Measurements from ENCODE around the gene MYADM.

The MYADM gene

GRCh38 chr19:53892301-53892980 lies 24.8 kb downstream of the MYADM start:
- no peak for DNase-seq

DNA sequence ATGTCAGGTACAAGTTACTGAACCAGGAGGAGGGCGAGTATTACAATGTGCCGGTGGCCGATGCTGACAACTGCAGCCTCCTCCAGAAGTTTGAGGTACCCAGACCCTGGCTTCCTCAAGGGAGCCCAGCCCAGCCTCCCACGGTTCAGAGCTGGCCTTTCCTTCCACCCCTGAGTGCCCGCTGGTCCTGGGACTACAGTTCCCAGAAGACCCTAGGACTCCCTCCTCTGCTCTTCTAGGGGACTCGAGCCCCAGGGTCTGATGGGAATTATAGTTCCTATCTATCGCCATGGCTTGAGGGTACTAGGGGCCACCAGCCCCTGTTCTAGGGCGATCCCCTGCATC lies 25.3 kb downstream of the MYADM start:
- no peak for DNase-seq

DNA sequence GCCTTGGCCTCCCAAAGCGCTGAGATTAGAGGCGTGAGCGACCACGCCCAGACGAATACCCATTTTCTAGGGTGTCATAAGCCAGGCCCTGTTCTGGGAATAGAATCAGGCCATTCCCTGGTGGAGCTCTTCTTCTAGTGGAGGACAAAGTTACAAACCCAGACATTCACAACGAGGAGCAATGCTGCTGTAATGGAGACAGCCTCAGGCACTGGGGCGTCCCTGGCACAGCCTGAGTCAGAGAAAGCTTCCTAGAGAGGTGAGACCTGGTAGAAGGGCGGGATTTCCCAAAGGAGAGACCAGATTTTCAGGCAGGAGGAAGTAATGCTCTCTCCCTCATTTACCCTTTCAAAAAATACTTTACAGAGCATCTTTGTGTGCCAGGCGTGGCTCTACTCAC lies 27.0 kb downstream of the MYADM start:
- no peak for DNase-seq

- no peak for DNase-seq
These were observed 29.0 kb downstream of the MYADM start for GRCh38 chr19:53896682-53897081.

GRCh38 chr19:53897459-53897858 lies 29.8 kb downstream of the MYADM start:
- no peak for DNase-seq

GRCh38 chr19:53898166-53898565 lies 30.5 kb downstream of the MYADM start:
- no peak for DNase-seq

- no peak for DNase-seq
These were observed 31.1 kb downstream of the MYADM start for GRCh38 chr19:53898636-53899341.

- no peak for DNase-seq
These were observed 32.6 kb downstream of the MYADM start for GRCh38 chr19:53900191-53900860.

DNA sequence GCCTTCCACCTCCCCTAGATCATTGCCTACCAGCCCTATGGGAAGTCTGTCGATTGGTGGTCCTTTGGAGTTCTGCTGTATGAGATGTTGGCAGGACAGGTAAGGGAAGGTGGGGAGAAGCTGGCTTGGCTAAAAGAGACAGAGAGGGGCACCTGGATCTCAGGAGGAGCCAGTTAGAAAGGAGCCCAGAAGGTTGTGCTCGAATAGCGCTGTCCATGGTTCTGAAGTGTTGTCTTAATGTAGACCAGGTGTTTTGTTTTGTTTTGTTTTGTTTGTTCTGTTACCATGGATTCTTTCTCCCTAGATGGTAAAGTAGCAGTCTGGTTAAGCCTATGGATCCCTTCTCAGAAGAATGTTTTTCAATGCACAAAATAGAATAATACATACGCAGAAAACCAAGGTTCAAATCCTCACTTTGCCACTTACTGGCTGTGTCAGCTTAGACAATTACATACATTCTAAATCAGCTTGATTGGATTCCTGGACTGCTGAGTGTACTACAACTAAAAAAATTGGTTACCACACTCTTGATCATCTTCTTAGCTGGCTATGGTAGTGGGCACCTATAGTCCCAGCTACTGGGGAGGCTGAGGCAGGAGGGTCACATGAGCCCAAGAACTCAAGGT lies 35.5 kb downstream of the MYADM start:
- DNase-seq = no peak

DNA sequence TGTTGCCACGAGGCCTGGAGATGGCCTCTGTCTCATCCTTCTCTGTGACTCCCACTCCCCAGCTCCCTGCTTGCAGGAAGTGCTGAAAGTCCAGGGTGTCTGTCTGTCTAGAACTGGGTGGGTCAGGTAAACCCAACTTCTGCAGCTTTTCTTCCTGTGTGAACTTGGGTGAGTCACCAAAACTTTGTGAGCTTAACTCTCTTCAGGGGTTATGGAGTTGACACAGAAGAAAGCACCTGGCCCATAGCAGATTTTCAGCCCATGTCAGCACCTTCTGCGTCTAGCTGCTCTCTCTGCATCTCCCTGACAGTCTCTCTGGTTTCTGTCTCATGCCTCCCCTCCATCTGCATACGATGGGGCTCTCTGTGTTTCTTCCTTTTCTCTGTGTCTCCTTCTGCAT lies 37.2 kb downstream of the MYADM start:
- no peak for DNase-seq

- DNase-seq = no peak
These were observed 38.1 kb downstream of the MYADM start for GRCh38 chr19:53905787-53906186.

DNA sequence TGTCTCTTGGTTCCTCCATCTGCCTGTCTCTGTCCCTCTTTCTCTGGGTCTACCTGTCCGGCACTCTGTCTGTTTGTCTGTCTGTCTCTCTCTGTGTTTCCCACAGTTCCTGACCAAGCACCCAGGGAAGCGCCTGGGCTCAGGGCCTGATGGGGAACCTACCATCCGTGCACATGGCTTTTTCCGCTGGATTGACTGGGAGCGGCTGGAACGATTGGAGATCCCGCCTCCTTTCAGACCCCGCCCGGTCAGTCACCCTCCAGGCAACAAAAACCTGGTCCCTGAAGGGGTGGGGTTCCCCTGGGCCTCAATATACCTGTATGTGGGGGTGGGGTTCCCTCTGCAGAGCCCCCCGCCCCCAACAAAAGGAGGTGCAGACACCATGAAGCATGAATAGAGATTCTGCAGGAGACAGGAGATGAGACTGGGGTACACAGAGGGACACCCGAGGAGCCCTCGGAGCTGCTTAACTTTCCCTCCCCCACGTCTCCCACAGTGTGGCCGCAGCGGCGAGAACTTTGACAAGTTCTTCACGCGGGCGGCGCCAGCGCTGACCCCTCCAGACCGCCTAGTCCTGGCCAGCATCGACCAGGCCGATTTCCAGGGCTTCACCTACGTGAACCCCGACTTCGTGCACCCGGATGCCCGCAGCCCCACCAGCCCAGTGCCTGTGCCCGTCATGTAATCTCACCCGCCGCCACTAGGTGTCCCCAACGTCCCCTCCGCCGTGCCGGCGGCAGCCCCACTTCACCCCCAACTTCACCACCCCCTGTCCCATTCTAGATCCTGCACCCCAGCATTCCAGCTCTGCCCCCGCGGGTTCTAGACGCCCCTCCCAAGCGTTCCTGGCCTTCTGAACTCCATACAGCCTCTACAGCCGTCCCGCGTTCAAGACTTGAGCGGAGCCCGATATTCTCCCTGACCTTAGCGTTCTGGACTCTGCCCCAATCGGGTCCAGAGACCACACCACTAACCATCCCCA lies 38.8 kb downstream of the MYADM start:
- no peak for DNase-seq

DNA sequence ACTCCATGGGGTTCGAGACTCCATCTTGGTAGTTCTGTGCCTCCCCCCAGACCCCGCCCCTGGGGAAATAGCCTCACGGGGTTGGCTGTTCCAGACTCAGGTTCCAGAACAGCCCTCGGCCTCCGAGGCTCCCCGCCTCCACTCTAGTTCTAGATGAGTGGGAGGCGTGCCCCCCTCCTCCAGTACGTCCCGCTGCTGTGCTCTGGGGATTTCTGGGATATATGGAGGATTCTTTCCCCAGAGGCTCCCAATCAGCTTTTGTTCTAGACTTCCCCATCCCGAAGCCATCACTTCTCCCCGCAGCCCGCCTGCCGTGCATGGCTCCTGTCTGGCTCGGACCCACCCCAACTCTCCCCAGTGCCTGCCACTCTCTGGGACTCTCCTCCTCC lies 39.5 kb downstream of the MYADM start:
- DNase-seq = no peak

DNA sequence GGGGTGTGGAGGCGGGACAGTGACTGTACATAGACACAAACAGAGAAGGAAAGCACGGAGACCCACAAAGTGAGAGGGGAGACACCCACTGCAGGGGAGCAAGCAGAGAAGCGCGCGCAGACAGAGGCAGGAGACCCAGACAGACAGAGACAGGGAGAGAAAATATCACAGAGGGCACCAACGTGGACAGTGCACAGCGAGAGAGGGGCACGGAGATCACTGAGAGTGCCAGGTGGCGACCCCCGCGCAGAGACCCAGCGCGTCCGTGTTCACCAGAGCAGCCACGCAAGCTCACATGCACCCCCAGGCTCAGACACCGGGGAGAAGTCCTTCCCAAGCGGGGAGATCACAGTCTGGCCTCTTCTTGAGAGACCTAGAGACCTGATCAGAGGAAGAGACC lies 40.0 kb downstream of the MYADM start:
- DNase-seq = no peak

DNA sequence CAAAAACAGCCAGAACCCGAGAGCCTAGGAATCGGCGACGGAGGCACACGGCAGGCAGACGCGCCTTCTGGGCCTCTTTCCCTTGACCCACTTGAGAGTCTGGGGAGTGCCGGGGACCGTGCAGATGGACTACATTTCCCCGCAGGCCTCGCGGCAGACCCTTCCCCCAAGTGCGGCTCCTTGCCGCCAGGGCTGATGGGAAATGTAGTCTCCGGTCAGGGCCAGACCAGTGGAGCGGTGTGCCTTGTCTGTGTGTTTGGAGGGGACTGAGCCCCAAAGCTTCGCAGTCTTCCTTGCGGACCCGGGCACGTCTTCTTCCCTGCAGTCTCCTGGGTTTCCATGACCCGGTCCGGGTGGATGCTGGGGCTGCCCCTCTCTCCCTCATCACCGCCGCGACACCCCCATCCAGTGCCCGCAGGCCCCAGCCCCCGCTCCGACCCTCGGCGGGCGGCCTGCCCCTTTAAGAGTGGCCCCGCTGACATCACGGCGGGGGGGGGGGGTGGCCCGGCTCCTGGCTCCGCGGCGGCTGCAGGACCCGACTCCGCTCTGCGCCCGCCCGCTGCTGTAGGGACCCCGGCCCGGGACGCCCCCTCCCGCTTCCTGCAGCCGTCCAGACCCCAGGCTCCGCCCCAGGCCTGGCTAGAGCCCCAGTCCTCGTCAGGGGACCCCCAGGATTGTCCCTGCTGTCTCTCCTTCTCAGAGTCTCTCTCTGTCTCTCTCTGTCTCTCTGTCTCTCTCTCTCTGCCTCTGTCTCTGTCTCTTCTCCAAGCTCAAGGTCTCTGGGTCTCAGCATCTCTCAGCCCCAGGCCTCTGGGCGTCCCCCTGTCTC lies 40.6 kb downstream of the MYADM start:
- DNase-seq = no peak

- DNase-seq = no peak
These were observed 41.3 kb downstream of the MYADM start, which contains the start of gene CACNG7 for GRCh38 chr19:53908935-53909415. Gene CACNG7 (plus strand): TSS chr19:53909278. CDS start chr19:53912832, 3,554 bp downstream.

- no peak for DNase-seq
These were observed 41.9 kb downstream of the MYADM start for GRCh38 chr19:53909471-53910169.

DNA sequence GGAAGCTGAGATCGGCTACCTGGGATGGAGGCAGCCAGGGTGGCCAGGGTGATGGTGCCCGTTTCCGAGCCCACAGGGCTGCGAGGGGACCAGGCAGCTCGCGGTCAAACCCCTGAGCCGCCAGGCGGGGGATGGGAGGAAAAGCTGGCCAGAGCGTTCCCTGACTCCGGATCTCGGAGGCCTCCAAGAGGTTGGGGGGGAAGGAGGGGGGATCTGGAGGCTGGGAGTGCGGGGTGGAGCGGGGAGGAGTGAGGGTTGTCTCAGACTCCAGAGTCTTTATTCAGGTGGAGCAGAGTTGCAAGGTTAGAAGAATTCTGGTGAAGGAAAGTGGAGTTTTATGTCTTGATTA lies 42.5 kb downstream of the MYADM start:
- DNase-seq = no peak

DNA sequence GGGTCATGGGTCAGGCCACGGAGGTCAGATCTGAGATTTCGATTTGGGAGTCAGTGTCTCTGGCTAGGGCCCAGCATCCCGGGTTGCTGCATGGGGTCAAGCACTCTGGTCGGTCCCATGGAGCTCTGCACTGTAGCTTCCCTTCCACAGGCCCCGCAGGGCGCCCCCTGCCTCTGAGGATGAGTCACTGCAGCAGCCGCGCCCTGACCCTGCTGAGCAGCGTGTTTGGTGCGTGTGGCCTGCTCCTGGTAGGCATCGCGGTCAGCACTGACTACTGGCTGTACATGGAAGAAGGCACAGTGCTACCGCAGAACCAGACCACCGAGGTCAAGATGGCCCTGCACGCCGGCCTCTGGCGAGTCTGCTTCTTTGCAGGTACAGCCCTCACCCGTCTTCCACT lies 45.0 kb downstream of the MYADM start:
- DNase-seq = no peak

DNA sequence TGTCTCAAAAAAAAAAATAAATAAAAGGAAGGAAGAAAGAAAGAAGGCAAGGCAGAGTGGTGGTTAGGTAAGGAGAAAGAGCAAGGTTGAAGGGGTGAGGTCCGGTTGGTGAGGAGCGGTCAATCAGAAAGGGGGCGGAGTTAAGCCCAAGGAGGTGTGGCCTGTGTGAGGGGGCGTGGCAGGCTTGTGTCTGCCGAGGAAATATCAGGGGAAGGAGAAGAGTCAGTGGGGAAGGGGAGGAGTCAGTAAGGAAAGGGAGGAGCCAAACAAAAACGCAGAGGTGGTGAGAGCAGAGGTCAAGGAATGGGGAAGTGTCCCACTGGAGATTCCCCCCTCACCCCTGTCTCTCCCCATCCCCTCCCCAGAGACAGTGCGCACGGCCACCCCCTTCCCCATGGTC lies 47.3 kb downstream of the MYADM start:
- DNase-seq = no peak

DNA sequence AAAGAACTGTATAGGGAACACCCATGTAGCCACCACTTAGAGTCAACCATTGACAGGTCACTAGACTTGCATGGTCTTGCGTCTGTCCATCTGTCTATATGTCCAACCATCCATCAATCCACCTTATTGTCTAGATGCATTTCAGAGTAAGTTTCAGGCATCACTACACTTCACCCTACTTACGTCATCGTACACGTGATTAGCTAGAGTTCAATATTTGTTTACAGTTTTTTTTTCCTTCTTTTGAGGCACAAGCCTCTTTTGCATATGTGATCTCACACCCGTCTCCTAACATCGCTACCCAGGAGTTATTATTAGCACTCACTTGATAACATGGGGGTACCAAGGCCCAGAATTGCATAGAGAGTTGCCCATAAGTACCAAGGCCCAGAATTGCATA lies 48.3 kb downstream of the MYADM start:
- no peak for DNase-seq
